Stimulated activated CD4-positive, alpha-beta T cell treated with anti-CD3 and anti-CD28 coated beads, Interleukin-15, amount 100 ng/mL, for 24 hours (primary cell): ENCODE measurements around the gene KCNJ3.

Experiments
- DNase-seq: peaks from one replicate; pipeline ENCODE4 v3.0.0-alpha.2; 2020

The KCNJ3 gene

GRCh38 chr2:154709215-154709614, 10.7 kb downstream of the KCNJ3 start:
- DNase-seq = no peak

GRCh38 chr2:154710078-154710477, 11.6 kb downstream of the KCNJ3 start:
- no peak for DNase-seq

- DNase-seq = no peak
These were observed 12.2 kb downstream of the KCNJ3 start for GRCh38 chr2:154710685-154711084.

- DNase-seq = no peak
These were observed 15.2 kb downstream of the KCNJ3 start for GRCh38 chr2:154713675-154714074.

GRCh38 chr2:154720651-154721050, 22.2 kb downstream of the KCNJ3 start:
- no peak for DNase-seq

- no peak for DNase-seq
These were observed 25.8 kb downstream of the KCNJ3 start for GRCh38 chr2:154724194-154724797.

GRCh38 chr2:154740361-154740760, 41.9 kb downstream of the KCNJ3 start:
- no peak for DNase-seq

- no peak for DNase-seq
These were observed 60.4 kb downstream of the KCNJ3 start for GRCh38 chr2:154758871-154759270.

- DNase-seq = no peak
These were observed 64.1 kb downstream of the KCNJ3 start for GRCh38 chr2:154762638-154763037.

- no peak for DNase-seq
These were observed 73.3 kb downstream of the KCNJ3 start for GRCh38 chr2:154771664-154772284.

- DNase-seq = no peak
These were observed 78.3 kb downstream of the KCNJ3 start for GRCh38 chr2:154776825-154777224.

GRCh38 chr2:154794406-154794805, 95.9 kb downstream of the KCNJ3 start:
- no peak for DNase-seq

GRCh38 chr2:154795651-154796050, 97.2 kb downstream of the KCNJ3 start:
- no peak for DNase-seq

GRCh38 chr2:154804451-154804850, 106.0 kb downstream of the KCNJ3 start:
- no peak for DNase-seq

- DNase-seq = no peak
These were observed 115.1 kb downstream of the KCNJ3 start for GRCh38 chr2:154813636-154814035.

GRCh38 chr2:154814856-154815255, 116.4 kb downstream of the KCNJ3 start:
- no peak for DNase-seq

- DNase-seq = no peak
These were observed 126.9 kb downstream of the KCNJ3 start for GRCh38 chr2:154825358-154825757.

- no peak for DNase-seq
These were observed 128.3 kb downstream of the KCNJ3 start for GRCh38 chr2:154826827-154827226.

- DNase-seq = no peak
These were observed 128.8 kb downstream of the KCNJ3 start for GRCh38 chr2:154827286-154827685.

GRCh38 chr2:154832711-154833110, 134.2 kb downstream of the KCNJ3 start:
- no peak for DNase-seq

- DNase-seq = no peak
These were observed 138.1 kb downstream of the KCNJ3 start for GRCh38 chr2:154836632-154837031.

GRCh38 chr2:154837035-154837434, 138.5 kb downstream of the KCNJ3 start:
- no peak for DNase-seq

- DNase-seq = no peak
These were observed 146.0 kb downstream of the KCNJ3 start for GRCh38 chr2:154844513-154844912.

GRCh38 chr2:154846842-154847241, 148.3 kb downstream of the KCNJ3 start:
- DNase-seq = no peak

GRCh38 chr2:154849482-154849881, 151.0 kb downstream of the KCNJ3 start:
- no peak for DNase-seq
